HepG2 (cell line): ENCODE results near the gene C9orf50. TPM values are rescaled to one million over a fixed set of nuclear protein-coding genes. Genes with fewer than 3 reads are reported as not detected.
A peak's percentile ranks its signal among the peaks of the same experiment; 100 is the strongest.

Source experiments
- ATAD3A ChIP-seq: sonication (generic); formaldehyde crosslinking; IDR thresholded peaks from 2 replicates; pipeline ENCODE4 v1.4.0; 2020; ENCODE audit warnings: missing genetic modification reagents
- BCL6 ChIP-seq: IDR thresholded peaks from 2 replicates; pipeline ENCODE4 v1.6.1; 2016; ENCODE audit warnings: missing genetic modification reagents, missing compliant biosample characterization
- CEBPB ChIP-seq: IDR thresholded peaks from 2 replicates; pipeline ENCODE4 v1.6.1; 2011; ENCODE audit warnings: low read depth, low read length, improper control_type of control experiment, borderline replicate concordance
- GATAD2A ChIP-seq: IDR thresholded peaks from 2 replicates; pipeline ENCODE4 v1.6.1; 2016
- PHF21A ChIP-seq: sonication (generic); formaldehyde crosslinking; IDR thresholded peaks from 2 replicates; pipeline ENCODE4 v1.5.0; 2020; ENCODE audit warnings: mild to moderate bottlenecking, missing genetic modification reagents
- PITX1 ChIP-seq: sonication (generic); formaldehyde crosslinking; IDR thresholded peaks from 2 replicates; pipeline ENCODE4 v1.5.1; 2020; ENCODE audit warnings: mild to moderate bottlenecking, missing genetic modification reagents
- RBM22 ChIP-seq: fragments of 200-400 bp; formaldehyde crosslinking; optimal IDR thresholded peaks from 2 replicates; pipeline ENCODE3; 2017; ENCODE audit warnings: mild to moderate bottlenecking, low read length, moderate library complexity
- RFX5 ChIP-seq: IDR thresholded peaks from 2 replicates; pipeline ENCODE4 v1.6.1; 2011; ENCODE audit warnings: low read depth, low read length, improper control_type of control experiment
- RXRA ChIP-seq: sonication (generic); formaldehyde crosslinking; IDR thresholded peaks from 2 replicates; pipeline ENCODE4 v1.5.1; 2020; ENCODE audit warnings: missing genetic modification reagents
- RXRB ChIP-seq: IDR thresholded peaks from 2 replicates; pipeline ENCODE4 v1.6.1; 2016; ENCODE audit warnings: borderline replicate concordance, missing genetic modification reagents, missing compliant biosample characterization
- SALL1 ChIP-seq: sonication (generic); formaldehyde crosslinking; IDR thresholded peaks from 2 replicates; pipeline ENCODE4 v1.8.0; 2022; ENCODE audit warnings: mild to moderate bottlenecking, missing genetic modification reagents
- SMAD3 ChIP-seq: sonication (generic); formaldehyde crosslinking; IDR thresholded peaks from 2 replicates; pipeline ENCODE4 v1.4.0; 2020; ENCODE audit warnings: missing genetic modification reagents
- SNAI1 ChIP-seq: sonication (generic); formaldehyde crosslinking; IDR thresholded peaks from 2 replicates; pipeline ENCODE4 v1.5.0; 2020; ENCODE audit warnings: mild to moderate bottlenecking, missing genetic modification reagents, borderline replicate concordance
- SOX5 ChIP-seq: IDR thresholded peaks from 2 replicates; pipeline ENCODE4 v1.6.1; 2016; ENCODE audit warnings: borderline replicate concordance
- XRCC5 ChIP-seq: fragments of 200-400 bp; formaldehyde crosslinking; optimal IDR thresholded peaks from 2 replicates; pipeline ENCODE3; 2017; ENCODE audit warnings: mild to moderate bottlenecking, low read length
- ZFX ChIP-seq: sonication (generic); formaldehyde crosslinking; IDR thresholded peaks from 2 replicates; pipeline ENCODE4 v1.4.0; 2020; ENCODE audit warnings: mild to moderate bottlenecking, low read depth, missing genetic modification reagents, moderate library complexity
- ZMYM2 ChIP-seq: sonication (generic); formaldehyde crosslinking; IDR thresholded peaks from 2 replicates; pipeline ENCODE4 v1.8.0; 2022; ENCODE audit warnings: mild to moderate bottlenecking, missing genetic modification reagents
- ZNF629 ChIP-seq: sonication (generic); formaldehyde crosslinking; conservative IDR thresholded peaks from 2 replicates; pipeline ENCODE4 v1.5.0; 2020; ENCODE audit warnings: missing genetic modification reagents
- ZSCAN29 ChIP-seq: sonication (generic); formaldehyde crosslinking; conservative IDR thresholded peaks from 2 replicates; pipeline ENCODE4 v1.4.0; 2020; ENCODE audit warnings: mild to moderate bottlenecking, missing genetic modification reagents
- polyA plus RNA-seq, 8 experiments: library from polyadenylated mRNA; depleted of rRNA in 3 of 8; stranded (reverse) in 7 of 8; unstranded in 1 of 8; fragments of >200 nt; fragmentation: Illumina TruSeq in 4 of 8; extraction: Trizol in 4 of 8; gene quantifications; 2 replicates each; pipeline versions ENCODE4 v1.2.1 to v1.2.3, GENCODE V29; 2011 to 2016; ENCODE audit warnings: low read depth in 4 of 8, missing spikeins in 1 of 8, mixed read lengths in 1 of 8; ENCODE audit not compliant: insufficient read depth in 1 of 8
- total RNA-seq, 5 experiments: library from RNA; depleted of rRNA; stranded (reverse); fragments of >200 nt; fragmentation: Illumina TruSeq; extraction: Trizol; gene quantifications; 2 replicates each; pipeline ENCODE4 v1.2.3, GENCODE V29; 2016; ENCODE audit warnings: low read depth in 1 of 5
- TF ChIP-seq, protein P1 (sequence below): IDR thresholded peaks from 2 replicates; pipeline ENCODE4 v1.6.1; 2016; ENCODE audit warnings: missing compliant biosample characterization, missing genetic modification reagents, borderline replicate concordance
- TF ChIP-seq, protein P2 (sequence below): IDR thresholded peaks from 2 replicates; pipeline ENCODE4 v1.4.0; 2020; ENCODE audit warnings: mild to moderate bottlenecking, missing genetic modification reagents
- TF ChIP-seq, protein P3 (sequence below): sonication (generic); formaldehyde crosslinking; IDR thresholded peaks from 2 replicates; pipeline ENCODE4 v1.8.0; 2022; ENCODE audit warnings: missing genetic modification reagents, low read depth, mild to moderate bottlenecking, borderline replicate concordance

C9orf50 gene
- total and polyA plus RNA-seq, 2 of the 13 experiments (the other 11 are each of a cell fraction or from before 2014, with no cell fraction given) = not detected

DNA sequence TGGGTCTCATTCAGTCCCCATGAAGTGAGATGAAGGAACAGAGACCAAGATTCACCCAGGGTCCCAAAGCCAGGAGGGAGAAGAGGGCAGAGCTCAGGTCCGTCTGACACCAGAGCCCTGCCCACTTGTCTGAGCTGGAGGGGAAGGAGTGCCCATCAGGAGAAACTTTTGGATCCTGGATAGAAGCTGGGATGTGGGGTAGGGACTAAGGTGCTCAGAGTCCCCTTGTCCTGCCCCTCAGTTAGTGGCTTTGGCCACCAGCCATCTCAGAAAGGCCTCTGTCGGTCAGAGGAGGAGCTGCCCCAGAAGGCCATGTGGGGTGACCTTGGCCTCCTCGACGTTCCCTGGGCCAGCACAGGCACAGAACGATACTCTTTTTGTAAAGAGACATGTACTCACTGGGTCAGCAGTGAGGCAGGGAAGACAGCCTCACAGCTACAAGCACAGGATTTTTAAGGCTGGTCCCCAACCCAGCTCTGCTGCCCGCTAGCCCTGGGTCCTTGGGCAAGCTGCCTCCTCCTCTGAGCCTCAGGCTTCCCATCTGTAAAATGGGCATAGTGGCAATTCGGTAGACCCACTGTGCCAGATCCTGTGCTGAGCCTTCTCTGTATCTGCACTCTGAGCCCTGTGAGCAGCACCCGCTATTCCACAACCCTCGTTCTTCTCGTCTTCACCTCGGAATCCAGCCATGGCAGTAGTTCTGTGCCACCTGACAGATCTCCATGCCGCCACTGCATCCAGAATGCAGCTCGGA lies 49.4 kb downstream of the C9orf50 start (continued):
- TF ChIP-seq BCL6 (CRISPR knock-in tag) (0 out of 2 replicates have a peak, but pooled peaks have one; percentile 10), RXRA (peak; percentile 15; the same call in 1 of the 2 replicates), PHF21A (0 out of 2 replicates have a peak, but pooled peaks have one; percentile 32), ZSCAN29 (no peak), CEBPB (no peak), ATAD3A (no peak), SALL1 (CRISPR knock-in tag) (peak; percentile 20; the same call in 1 of the 2 replicates), SOX5 (CRISPR knock-in tag) (0 out of 2 replicates have a peak, but pooled peaks have one; percentile 9), ZFX (CRISPR knock-in tag) (no peak), GATAD2A (peak; percentile 42; the same call in 1 of the 2 replicates), RFX5 (no peak), RBM22 (peak; percentile 24), SNAI1 (0 out of 2 replicates have a peak, but pooled peaks have one; percentile 34), SMAD3 (CRISPR knock-in tag) (no peak), PITX1 (CRISPR knock-in tag) (no peak; the same call in 1 of the 2 replicates), XRCC5 (no peak), ZNF629 (CRISPR knock-in tag) (peak; percentile 99), ZMYM2 (CRISPR knock-in tag) (0 out of 2 replicates have a peak, but pooled peaks have one; percentile 41), RXRB (CRISPR knock-in tag) (peak; percentile 30; the same call in 1 of the 2 replicates)
- TF ChIP-seq, protein P1, sequence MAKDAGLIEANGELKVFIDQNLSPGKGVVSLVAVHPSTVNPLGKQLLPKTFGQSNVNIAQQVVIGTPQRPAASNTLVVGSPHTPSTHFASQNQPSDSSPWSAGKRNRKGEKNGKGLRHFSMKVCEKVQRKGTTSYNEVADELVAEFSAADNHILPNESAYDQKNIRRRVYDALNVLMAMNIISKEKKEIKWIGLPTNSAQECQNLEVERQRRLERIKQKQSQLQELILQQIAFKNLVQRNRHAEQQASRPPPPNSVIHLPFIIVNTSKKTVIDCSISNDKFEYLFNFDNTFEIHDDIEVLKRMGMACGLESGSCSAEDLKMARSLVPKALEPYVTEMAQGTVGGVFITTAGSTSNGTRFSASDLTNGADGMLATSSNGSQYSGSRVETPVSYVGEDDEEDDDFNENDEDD (CRISPR knock-in tag) = peak; percentile 38; the same call in 1 of the 2 replicates
- TF ChIP-seq, protein P2, sequence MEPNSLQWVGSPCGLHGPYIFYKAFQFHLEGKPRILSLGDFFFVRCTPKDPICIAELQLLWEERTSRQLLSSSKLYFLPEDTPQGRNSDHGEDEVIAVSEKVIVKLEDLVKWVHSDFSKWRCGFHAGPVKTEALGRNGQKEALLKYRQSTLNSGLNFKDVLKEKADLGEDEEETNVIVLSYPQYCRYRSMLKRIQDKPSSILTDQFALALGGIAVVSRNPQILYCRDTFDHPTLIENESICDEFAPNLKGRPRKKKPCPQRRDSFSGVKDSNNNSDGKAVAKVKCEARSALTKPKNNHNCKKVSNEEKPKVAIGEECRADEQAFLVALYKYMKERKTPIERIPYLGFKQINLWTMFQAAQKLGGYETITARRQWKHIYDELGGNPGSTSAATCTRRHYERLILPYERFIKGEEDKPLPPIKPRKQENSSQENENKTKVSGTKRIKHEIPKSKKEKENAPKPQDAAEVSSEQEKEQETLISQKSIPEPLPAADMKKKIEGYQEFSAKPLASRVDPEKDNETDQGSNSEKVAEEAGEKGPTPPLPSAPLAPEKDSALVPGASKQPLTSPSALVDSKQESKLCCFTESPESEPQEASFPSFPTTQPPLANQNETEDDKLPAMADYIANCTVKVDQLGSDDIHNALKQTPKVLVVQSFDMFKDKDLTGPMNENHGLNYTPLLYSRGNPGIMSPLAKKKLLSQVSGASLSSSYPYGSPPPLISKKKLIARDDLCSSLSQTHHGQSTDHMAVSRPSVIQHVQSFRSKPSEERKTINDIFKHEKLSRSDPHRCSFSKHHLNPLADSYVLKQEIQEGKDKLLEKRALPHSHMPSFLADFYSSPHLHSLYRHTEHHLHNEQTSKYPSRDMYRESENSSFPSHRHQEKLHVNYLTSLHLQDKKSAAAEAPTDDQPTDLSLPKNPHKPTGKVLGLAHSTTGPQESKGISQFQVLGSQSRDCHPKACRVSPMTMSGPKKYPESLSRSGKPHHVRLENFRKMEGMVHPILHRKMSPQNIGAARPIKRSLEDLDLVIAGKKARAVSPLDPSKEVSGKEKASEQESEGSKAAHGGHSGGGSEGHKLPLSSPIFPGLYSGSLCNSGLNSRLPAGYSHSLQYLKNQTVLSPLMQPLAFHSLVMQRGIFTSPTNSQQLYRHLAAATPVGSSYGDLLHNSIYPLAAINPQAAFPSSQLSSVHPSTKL (CRISPR knock-in tag) = peak; percentile 31; the same call in 1 of the 2 replicates
- TF ChIP-seq, protein P3, sequence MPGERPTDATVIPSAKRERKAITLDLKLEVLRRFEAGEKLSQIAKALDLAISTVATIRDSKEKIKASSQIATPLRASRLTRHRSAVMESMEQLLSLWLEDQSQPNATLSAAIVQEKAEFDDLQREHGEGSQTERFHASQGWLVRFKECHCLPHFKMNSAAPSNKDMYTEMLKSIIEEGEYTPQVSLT (CRISPR knock-in tag) = no peak
